Upper lobe of left lung (tissue), 4 donors: ENCODE data around the gene MYADM.

Source experiments
- POLR2A ChIP-seq, 4 donors: fragments of 450-650 bp; IDR thresholded peaks; one replicate each; pipeline ENCODE4 v1.5.1; 2016 to 2017; ENCODE audit warnings: antibody characterized with exemption in 4 of 4, mild to moderate bottlenecking in 2 of 4
- POLR2AphosphoS5 ChIP-seq, 2 donors: sonication (generic); formaldehyde crosslinking; IDR thresholded peaks; one replicate each; pipeline ENCODE4 v1.5.1; 2017; ENCODE audit warnings: antibody characterized with exemption in 2 of 2
- TF ChIP-seq, protein P1 (sequence below), 6 experiments: fragments of 450-650 bp in 4 of 6; fragments of 200-600 bp in 2 of 6; sonication (generic) in 2 of 6; IDR thresholded peaks; one replicate each; pipeline ENCODE4 v1.5.1; 2016 to 2019; ENCODE audit warnings: antibody characterized with exemption in 6 of 6

DNA sequence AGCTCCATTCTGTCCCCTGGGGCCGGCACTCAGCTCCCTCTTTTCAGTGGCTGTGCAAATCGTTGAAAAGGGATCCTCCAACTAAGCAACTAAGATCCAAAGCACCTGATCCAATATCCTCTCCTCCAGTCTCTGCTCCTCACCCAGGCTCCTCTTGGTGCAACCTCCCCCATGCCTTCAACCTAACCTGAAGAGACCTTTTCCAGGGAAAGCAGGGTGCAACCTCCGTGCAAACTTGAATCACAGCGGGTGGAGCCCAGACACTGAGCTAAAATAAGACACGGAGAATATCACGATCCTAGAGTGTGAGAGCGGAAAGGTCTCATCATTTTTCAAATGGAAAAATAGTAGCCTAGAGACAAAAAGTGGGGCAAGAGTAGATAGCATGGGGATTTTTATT, 49.7 kb downstream of the MYADM start:
- TF ChIP-seq, protein P1, sequence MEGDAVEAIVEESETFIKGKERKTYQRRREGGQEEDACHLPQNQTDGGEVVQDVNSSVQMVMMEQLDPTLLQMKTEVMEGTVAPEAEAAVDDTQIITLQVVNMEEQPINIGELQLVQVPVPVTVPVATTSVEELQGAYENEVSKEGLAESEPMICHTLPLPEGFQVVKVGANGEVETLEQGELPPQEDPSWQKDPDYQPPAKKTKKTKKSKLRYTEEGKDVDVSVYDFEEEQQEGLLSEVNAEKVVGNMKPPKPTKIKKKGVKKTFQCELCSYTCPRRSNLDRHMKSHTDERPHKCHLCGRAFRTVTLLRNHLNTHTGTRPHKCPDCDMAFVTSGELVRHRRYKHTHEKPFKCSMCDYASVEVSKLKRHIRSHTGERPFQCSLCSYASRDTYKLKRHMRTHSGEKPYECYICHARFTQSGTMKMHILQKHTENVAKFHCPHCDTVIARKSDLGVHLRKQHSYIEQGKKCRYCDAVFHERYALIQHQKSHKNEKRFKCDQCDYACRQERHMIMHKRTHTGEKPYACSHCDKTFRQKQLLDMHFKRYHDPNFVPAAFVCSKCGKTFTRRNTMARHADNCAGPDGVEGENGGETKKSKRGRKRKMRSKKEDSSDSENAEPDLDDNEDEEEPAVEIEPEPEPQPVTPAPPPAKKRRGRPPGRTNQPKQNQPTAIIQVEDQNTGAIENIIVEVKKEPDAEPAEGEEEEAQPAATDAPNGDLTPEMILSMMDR (IDR thresholded peaks at IDR 0.05), result no peak
- TF ChIP-seq POLR2A (IDR thresholded peaks at IDR 0.05) (no peak), POLR2AphosphoS5 (IDR thresholded peaks at IDR 0.05) (no peak)
